Activated CD4-positive, alpha-beta T cell treated with anti-CD3 and anti-CD28 coated beads, Interleukin-2, amount 50 U/mL, for 1 hour (primary cell): ENCODE data around the gene SLC8A2.

Experiments used
- DNase-seq: peaks from one replicate; pipeline ENCODE4 v3.0.0-alpha.2; 2020

The SLC8A2 gene

GRCh38 chr19:47458672-47459071 lies 13.0 kb downstream of the SLC8A2 start:
- no peak for DNase-seq

GRCh38 chr19:47456721-47457474 lies 14.8 kb downstream of the SLC8A2 start:
- no peak for DNase-seq

GRCh38 chr19:47450478-47450877 lies 21.2 kb downstream of the SLC8A2 start:
- DNase-seq, result no peak

- DNase-seq, result no peak
Measured at GRCh38 chr19:47448360-47448727, 23.3 kb downstream of the SLC8A2 start.

- DNase-seq, result peak; percentile 55
Measured at GRCh38 chr19:47447470-47448359, 24.0 kb downstream of the SLC8A2 start.

GRCh38 chr19:47446534-47447469 lies 24.9 kb downstream of the SLC8A2 start:
- no peak for DNase-seq

- peak; percentile 64 for DNase-seq
Measured at GRCh38 chr19:47445937-47446402, 25.7 kb downstream of the SLC8A2 start.

- no peak for DNase-seq
Measured at GRCh38 chr19:47445527-47445926, 26.2 kb downstream of the SLC8A2 start.

- DNase-seq, result peak; percentile 46
Measured at GRCh38 chr19:47444388-47444821, 27.3 kb downstream of the SLC8A2 start.

GRCh38 chr19:47443331-47443730 lies 28.4 kb downstream of the SLC8A2 start:
- DNase-seq, result no peak

GRCh38 chr19:47438793-47439220 lies 32.9 kb downstream of the SLC8A2 start:
- DNase-seq, result no peak

GRCh38 chr19:47437500-47437899 lies 34.2 kb downstream of the SLC8A2 start:
- no peak for DNase-seq

GRCh38 chr19:47436712-47437401 lies 34.8 kb downstream of the SLC8A2 start:
- peak; percentile 82 for DNase-seq

GRCh38 chr19:47435883-47436417 lies 35.7 kb downstream of the SLC8A2 start:
- no peak for DNase-seq

GRCh38 chr19:47435196-47435595 lies 36.5 kb downstream of the SLC8A2 start:
- no peak for DNase-seq

GRCh38 chr19:47434088-47434487 lies 37.6 kb downstream of the SLC8A2 start:
- DNase-seq, result no peak

- DNase-seq, result no peak
Measured at GRCh38 chr19:47433121-47433520, 38.6 kb downstream of the SLC8A2 start.

GRCh38 chr19:47432499-47432898 lies 39.2 kb downstream of the SLC8A2 start:
- DNase-seq, result no peak

GRCh38 chr19:47432091-47432490 lies 39.6 kb downstream of the SLC8A2 start:
- DNase-seq, result no peak

GRCh38 chr19:47430041-47430802 lies 41.5 kb downstream of the SLC8A2 start:
- no peak for DNase-seq
